ENCODE data around the gene EPC1. TPM values are rescaled to one million over a fixed set of nuclear protein-coding genes. Genes with fewer than 3 reads are reported as not detected.
"Not testable (repeated sequence)": the region's sequence is repeated elsewhere in the genome, so short reads cannot be mapped to it uniquely, and the experiment has no call there.

Gene EPC1
- total and polyA plus RNA-seq, 7 experiments from 2014 or later, result 46.0 to 156 (median 115) TPM

- H3K27ac ChIP-seq (ENCODE audit: low read depth, low read length); POLR2A ChIA-PET; H3K27me3 ChIP-seq (ENCODE audit: control insufficient read depth in 2 of 2, insufficient read depth in 2 of 2, low read length in 2 of 2); H3K27me3 Mint-ChIP-seq; H3K4me3 Mint-ChIP-seq; H3K4me1 ChIP-seq (ENCODE audit: control insufficient read depth in 2 of 2, insufficient read depth in 2 of 2, low read length in 2 of 2); H3K36me3 ChIP-seq (ENCODE audit: control insufficient read depth in 2 of 3, insufficient read depth in 3 of 3, low read length in 3 of 3); H3K36me3 Mint-ChIP-seq; CTCF ChIA-PET; H3K9me3 ChIP-seq (ENCODE audit: control insufficient read depth in 2 of 3, low read length in 3 of 3); H3K4me1 Mint-ChIP-seq; intact Hi-C loops (cut with micrococcal nuclease); ATAC-seq; H3K27ac Mint-ChIP-seq; H3K4me3 ChIP-seq (ENCODE audit: low read length); DNase-seq: not testable (repeated sequence)
- peaks cover 0 to 16% (median 2%) of the 10 kb centered on the region in 11 donors for H3K9me3 Mint-ChIP-seq
Measured at GRCh38 chr10:32229788-32230187, 117.2 kb downstream of the EPC1 start.

GRCh38 chr10:32229170-32229569 is 117.8 kb downstream of the EPC1 start:
- no peaks in the 10 kb centered on the region for H3K36me3 ChIP-seq (ENCODE audit: control insufficient read depth in 2 of 3, insufficient read depth in 3 of 3, low read length in 3 of 3)
- H3K9me3 ChIP-seq (ENCODE audit: control insufficient read depth in 2 of 3, low read length in 3 of 3), result no peaks in the 10 kb centered on the region
- H3K4me3 ChIP-seq (ENCODE audit: low read length), result no peak overlapping the region
- Mint-ChIP-seq H3K27ac (peak overlapping the region in 1 of 9 donors; percentile 12), H3K4me3 (no peak overlapping the region), H3K4me1 (peaks cover 0 to 3% (median 0%) of the 10 kb centered on the region in 7 donors), H3K36me3 (peaks cover 0 to 3% (median 0%) of the 10 kb centered on the region in 5 donors), H3K27me3 (peaks cover 0 to 3% (median 0%) of the 10 kb centered on the region in 5 donors), H3K9me3 (peaks cover 0 to 9% (median 0%) of the 10 kb centered on the region in 11 donors)
- ChIA-PET POLR2A (no interaction called here), CTCF (no interaction called here)
- no peaks in the 10 kb centered on the region for H3K4me1 ChIP-seq (ENCODE audit: control insufficient read depth in 2 of 2, insufficient read depth in 2 of 2, low read length in 2 of 2)
- no peak for DNase-seq
- no peak for ATAC-seq
- no peak overlapping the region for H3K27ac ChIP-seq (ENCODE audit: low read depth, low read length)
- intact Hi-C loops (cut with micrococcal nuclease), result no loop called here
- no peaks in the 10 kb centered on the region for H3K27me3 ChIP-seq (ENCODE audit: control insufficient read depth in 2 of 2, insufficient read depth in 2 of 2, low read length in 2 of 2)

GRCh38 chr10:32227802-32228201 is 119.2 kb downstream of the EPC1 start:
- peaks cover 0 to 15% (median under 1%) of the 10 kb centered on the region in 11 donors for H3K9me3 Mint-ChIP-seq
- CTCF ChIA-PET, result no interaction called here

GRCh38 chr10:32226624-32227023 is 120.3 kb downstream of the EPC1 start:
- Histone ChIP-seq H3K9me3 (ENCODE audit: control insufficient read depth in 2 of 3, low read length in 3 of 3) (no peaks in the 10 kb centered on the region), H3K4me3 (ENCODE audit: low read length) (no peak overlapping the region), H3K27me3 (ENCODE audit: control insufficient read depth in 2 of 2, insufficient read depth in 2 of 2, low read length in 2 of 2) (no peaks in the 10 kb centered on the region), H3K27ac (ENCODE audit: low read depth, low read length) (no peak overlapping the region), H3K4me1 (ENCODE audit: control insufficient read depth in 2 of 2, insufficient read depth in 2 of 2, low read length in 2 of 2) (no peaks in the 10 kb centered on the region), H3K36me3 (ENCODE audit: control insufficient read depth in 2 of 3, insufficient read depth in 3 of 3, low read length in 3 of 3) (no peaks in the 10 kb centered on the region)
- H3K27me3 Mint-ChIP-seq, result peaks cover 0 to 3% (median 0%) of the 10 kb centered on the region in 5 donors
- H3K36me3 Mint-ChIP-seq, result peaks cover 0 to 8% (median 5%) of the 10 kb centered on the region in 5 donors
- H3K9me3 Mint-ChIP-seq, result peaks cover 0 to 13% (median 7%) of the 10 kb centered on the region in 11 donors
- no peak overlapping the region for H3K4me3 Mint-ChIP-seq
- no peak for DNase-seq
- ChIA-PET CTCF (no interaction called here), POLR2A (no interaction called here)
- no peak for ATAC-seq
- H3K27ac Mint-ChIP-seq, result no peak overlapping the region
- intact Hi-C loops (cut with micrococcal nuclease), result no loop called here
- peaks cover 0 to 3% (median 0%) of the 10 kb centered on the region in 7 donors for H3K4me1 Mint-ChIP-seq

More at GRCh38 chr10:32227802-32228201, 119.2 kb downstream of the EPC1 start:
- intact Hi-C loops (cut with micrococcal nuclease), result no loop called here
- Histone ChIP-seq H3K4me1 (ENCODE audit: control insufficient read depth in 2 of 2, insufficient read depth in 2 of 2, low read length in 2 of 2) (no peaks in the 10 kb centered on the region), H3K4me3 (ENCODE audit: low read length) (no peak overlapping the region), H3K9me3 (ENCODE audit: control insufficient read depth in 2 of 3, low read length in 3 of 3) (no peaks in the 10 kb centered on the region), H3K27me3 (ENCODE audit: control insufficient read depth in 2 of 2, insufficient read depth in 2 of 2, low read length in 2 of 2) (no peaks in the 10 kb centered on the region), H3K36me3 (ENCODE audit: control insufficient read depth in 2 of 3, insufficient read depth in 3 of 3, low read length in 3 of 3) (no peaks in the 10 kb centered on the region), H3K27ac (ENCODE audit: low read depth, low read length) (no peak overlapping the region)
- no peak for ATAC-seq
- H3K36me3 Mint-ChIP-seq, result peaks cover 0 to 3% (median 0%) of the 10 kb centered on the region in 5 donors
- H3K27me3 Mint-ChIP-seq, result peaks cover 0 to 3% (median 0%) of the 10 kb centered on the region in 5 donors
- no peak overlapping the region for H3K4me3 Mint-ChIP-seq
- no peak overlapping the region for H3K27ac Mint-ChIP-seq
- POLR2A ChIA-PET, result no interaction called here
- H3K4me1 Mint-ChIP-seq, result peaks cover 0 to 3% (median 0%) of the 10 kb centered on the region in 7 donors
- no peak for DNase-seq

GRCh38 chr10:32225976-32226375 is 121.0 kb downstream of the EPC1 start:
- no peaks in the 10 kb centered on the region for H3K4me1 ChIP-seq (ENCODE audit: control insufficient read depth in 2 of 2, insufficient read depth in 2 of 2, low read length in 2 of 2)
- no peaks in the 10 kb centered on the region for H3K27me3 ChIP-seq (ENCODE audit: control insufficient read depth in 2 of 2, insufficient read depth in 2 of 2, low read length in 2 of 2)
- no peak overlapping the region for H3K27ac ChIP-seq (ENCODE audit: low read depth, low read length)
- ChIA-PET POLR2A (no interaction called here), CTCF (no interaction called here)
- H3K9me3 ChIP-seq (ENCODE audit: control insufficient read depth in 2 of 3, low read length in 3 of 3), result no peaks in the 10 kb centered on the region
- no peak for ATAC-seq
- no peak overlapping the region for H3K27ac Mint-ChIP-seq
- H3K4me3 Mint-ChIP-seq, result no peak overlapping the region
- intact Hi-C loops (cut with micrococcal nuclease), result no loop called here
- no peaks in the 10 kb centered on the region for H3K36me3 ChIP-seq (ENCODE audit: control insufficient read depth in 2 of 3, insufficient read depth in 3 of 3, low read length in 3 of 3)
- peaks cover 0 to 8% (median 5%) of the 10 kb centered on the region in 5 donors for H3K36me3 Mint-ChIP-seq
- no peak for DNase-seq
- H3K9me3 Mint-ChIP-seq, result peaks cover 0 to 13% (median 7%) of the 10 kb centered on the region in 11 donors
- H3K27me3 Mint-ChIP-seq, result peaks cover 0 to 3% (median 0%) of the 10 kb centered on the region in 5 donors
- H3K4me3 ChIP-seq (ENCODE audit: low read length), result no peak overlapping the region
- peaks cover 0 to 3% (median 0%) of the 10 kb centered on the region in 7 donors for H3K4me1 Mint-ChIP-seq

GRCh38 chr10:32222376-32222775 is 124.6 kb downstream of the EPC1 start:
- intact Hi-C loops (cut with micrococcal nuclease); POLR2A ChIA-PET; CTCF ChIA-PET; H3K27me3 ChIP-seq (ENCODE audit: control insufficient read depth in 2 of 2, insufficient read depth in 2 of 2, low read length in 2 of 2); H3K27ac ChIP-seq (ENCODE audit: low read depth, low read length); H3K9me3 ChIP-seq (ENCODE audit: control insufficient read depth in 2 of 3, low read length in 3 of 3); H3K27ac Mint-ChIP-seq; H3K4me3 Mint-ChIP-seq; H3K4me1 Mint-ChIP-seq; DNase-seq; H3K36me3 ChIP-seq (ENCODE audit: control insufficient read depth in 2 of 3, insufficient read depth in 3 of 3, low read length in 3 of 3); ATAC-seq; H3K4me1 ChIP-seq (ENCODE audit: control insufficient read depth in 2 of 2, insufficient read depth in 2 of 2, low read length in 2 of 2); H3K4me3 ChIP-seq (ENCODE audit: low read length): not testable (repeated sequence)
- Mint-ChIP-seq H3K27me3 (peaks cover 0 to 11% (median 3%) of the 10 kb centered on the region in 5 donors), H3K9me3 (peaks cover 7 to 34% (median 16%) of the 10 kb centered on the region in 11 donors), H3K36me3 (peaks cover 0 to 20% (median 11%) of the 10 kb centered on the region in 5 donors)

- H3K4me3 Mint-ChIP-seq, result not testable (repeated sequence)
Measured at GRCh38 chr10:32219156-32219555, 127.8 kb downstream of the EPC1 start.

More at GRCh38 chr10:32219156-32219555, 127.8 kb downstream of the EPC1 start:
- Mint-ChIP-seq H3K27me3 (peaks cover 3 to 11% (median 9%) of the 10 kb centered on the region in 5 donors), H3K36me3 (peaks cover 0 to 20% (median 11%) of the 10 kb centered on the region in 5 donors), H3K9me3 (peaks cover 7 to 34% (median 16%) of the 10 kb centered on the region in 11 donors)
- H3K4me1 ChIP-seq (ENCODE audit: control insufficient read depth in 2 of 2, insufficient read depth in 2 of 2, low read length in 2 of 2); H3K36me3 ChIP-seq (ENCODE audit: control insufficient read depth in 2 of 3, insufficient read depth in 3 of 3, low read length in 3 of 3); ATAC-seq; H3K27ac Mint-ChIP-seq; intact Hi-C loops (cut with micrococcal nuclease); H3K27ac ChIP-seq (ENCODE audit: low read depth, low read length); DNase-seq; POLR2A ChIA-PET; CTCF ChIA-PET; H3K4me1 Mint-ChIP-seq; H3K9me3 ChIP-seq (ENCODE audit: control insufficient read depth in 2 of 3, low read length in 3 of 3); H3K27me3 ChIP-seq (ENCODE audit: control insufficient read depth in 2 of 2, insufficient read depth in 2 of 2, low read length in 2 of 2); H3K4me3 ChIP-seq (ENCODE audit: low read length): not testable (repeated sequence)
